Endothelial cell of umbilical vein (primary cell): ENCODE measurements around the gene HS3ST3A1. TPM values are rescaled to one million over a fixed set of nuclear protein-coding genes. Genes with fewer than 3 reads are reported as not detected.

ENCODE experiments used
- BruUV-seq: library from RNA; stranded (reverse); fragments of 400-500 nt; replicated peaks from 2 replicates; lab custom pipeline; 2021; lab: Mats Ljungman, UMichigan
- CTCF ChIA-PET: fragments of 300-600, 350-600 bp; sonication (Branson Sonifier 250); formaldehyde crosslinking; loops from one replicate; lab custom pipeline; 2021; ENCODE audit warnings: antibody characterized with exemption, inconsistent platforms; lab: Charles Lee
- POLR2A ChIA-PET: fragments of 300-600, 350-600 bp; sonication (Branson Sonifier 250); formaldehyde crosslinking; loops from one replicate; lab custom pipeline; 2021; ENCODE audit warnings: antibody characterized with exemption, inconsistent platforms; lab: Charles Lee
- DNase-seq: peaks from one replicate; pipeline ENCODE4 v3.0.0-alpha.2; 2011; ENCODE audit warnings: low read depth, low spot score
- FAIRE-seq: peaks from 2 replicates; lab custom pipeline; 2011; peaks lifted over from hg19 to GRCh38; lab: Jason Lieb, UNC
- H2AFZ ChIP-seq: 2 replicates; pipeline ENCODE4 v1.6.0; 2012; ENCODE audit warnings: low read depth, low read length, control low read depth, inconsistent platforms
- H3K27ac ChIP-seq: 2 replicates; pipeline ENCODE4 v1.5.1; 2011; ENCODE audit warnings: low read depth, mild to moderate bottlenecking, control low read depth, low read length, moderate library complexity; ENCODE audit not compliant: insufficient read depth
- H3K27me3 ChIP-seq, 2 experiments: 2 replicates each; pipeline versions ENCODE4 v1.6.0 to v1.6.1; 2011; ENCODE audit warnings: low read length in 2 of 2, mixed read lengths in 1 of 2; ENCODE audit not compliant: control insufficient read depth in 2 of 2, insufficient read depth in 2 of 2
- H3K36me3 ChIP-seq, 2 experiments: 2 replicates in 1 of 2; 3 replicates in 1 of 2; pipeline ENCODE4 v1.5.1; 2011; ENCODE audit warnings: low read length in 2 of 2, mild to moderate bottlenecking in 1 of 2, moderate library complexity in 1 of 2; ENCODE audit not compliant: control insufficient read depth in 2 of 2, insufficient read depth in 2 of 2; ENCODE audit errors: extremely low read depth in 1 of 2
- H3K4me1 ChIP-seq: 3 replicates; pipeline ENCODE4 v1.5.1; 2011; ENCODE audit warnings: mild to moderate bottlenecking, low read length; ENCODE audit not compliant: control insufficient read depth, insufficient read depth; ENCODE audit errors: extremely low read depth
- H3K4me2 ChIP-seq: 2 replicates; pipeline ENCODE4 v1.6.1; 2011; ENCODE audit warnings: low read length, control low read depth, mixed read lengths; ENCODE audit not compliant: insufficient read depth
- H3K4me3 ChIP-seq, 3 experiments: fragments of 200-600 bp in 1 of 3; sonication (generic), shearing (Covaris generic) in 1 of 3; replicated peaks in 1 of 3; 2 replicates each; pipeline ENCODE4 v1.5.1; 2011 to 2016; ENCODE audit warnings: control low read depth in 3 of 3, low read length in 3 of 3, mild to moderate bottlenecking in 2 of 3, inconsistent platforms in 1 of 3, low read depth in 1 of 3, moderate library complexity in 1 of 3; ENCODE audit not compliant: insufficient read depth in 1 of 3
- H3K79me2 ChIP-seq: 2 replicates; pipeline ENCODE4 v1.6.0; 2012; ENCODE audit warnings: low read length, inconsistent platforms; ENCODE audit not compliant: control insufficient read depth, insufficient read depth
- H3K9ac ChIP-seq: replicated peaks from 2 replicates; pipeline ENCODE3; 2011; ENCODE audit warnings: low read length, control low read depth; ENCODE audit not compliant: insufficient read depth; ENCODE audit errors: extremely low read depth
- H3K9me1 ChIP-seq: replicated peaks from 3 replicates; pipeline ENCODE4 v1.6.0; 2011; ENCODE audit warnings: mild to moderate bottlenecking, low read length; ENCODE audit not compliant: control insufficient read depth, insufficient read depth; ENCODE audit errors: extremely low read depth
- H3K9me3 ChIP-seq: replicated peaks from 2 replicates; pipeline ENCODE4 v1.5.1; 2012; ENCODE audit warnings: low read length, inconsistent platforms; ENCODE audit not compliant: control insufficient read depth, insufficient read depth
- H4K20me1 ChIP-seq: replicated peaks from 2 replicates; pipeline ENCODE3; 2011; ENCODE audit warnings: mild to moderate bottlenecking, low read length; ENCODE audit not compliant: control insufficient read depth, insufficient read depth; ENCODE audit errors: extremely low read depth
- EZH2 ChIP-seq: IDR thresholded peaks from 2 replicates; pipeline ENCODE4 v1.6.1; 2012; ENCODE audit warnings: borderline replicate concordance, low read depth, mild to moderate bottlenecking, moderate library complexity, low read length, inconsistent platforms; ENCODE audit not compliant: severe bottlenecking
- FOS ChIP-seq: IDR thresholded peaks from 2 replicates; pipeline ENCODE4 v1.6.1; 2011; ENCODE audit warnings: mild to moderate bottlenecking, low read length, moderate library complexity, borderline replicate concordance; ENCODE audit not compliant: insufficient read depth
- GATA2 ChIP-seq: IDR thresholded peaks from 2 replicates; pipeline ENCODE4 v1.7.0; 2011; ENCODE audit warnings: low read depth, mild to moderate bottlenecking, moderate library complexity, mixed read lengths, low read length; ENCODE audit not compliant: insufficient read length, insufficient read depth
- JUN ChIP-seq: IDR thresholded peaks from 2 replicates; pipeline ENCODE4 v1.6.1; 2011; ENCODE audit warnings: borderline replicate concordance, low read depth; ENCODE audit not compliant: insufficient read length, insufficient read depth
- MYC ChIP-seq: IDR thresholded peaks from one replicate; pipeline ENCODE4 v1.6.1; 2011; ENCODE audit warnings: mild to moderate bottlenecking, low read depth, low read length
- POLR2A ChIP-seq: IDR thresholded peaks from 2 replicates; pipeline ENCODE4 v1.6.1; 2012; ENCODE audit warnings: low read depth, mild to moderate bottlenecking, control low read depth, low read length
- POLR2AphosphoS5 ChIP-seq: IDR thresholded peaks from 2 replicates; pipeline ENCODE4 v1.6.1; 2012; ENCODE audit warnings: low read depth, mild to moderate bottlenecking, control low read depth, low read length, moderate library complexity; ENCODE audit not compliant: insufficient read depth
- dilution Hi-C: fragments of 300-500 bp; cut with MboI; formaldehyde crosslinking; loops from one replicate; pipeline ENCODE4 v1.15.0; 2019; ENCODE audit warnings: low sequenced_read_pairs; ENCODE audit not compliant: extremely low pct_ligation_motif_present
- intact Hi-C: fragments of 100-400 bp; cut with micrococcal nuclease; formaldehyde crosslinking; loops from one replicate; pipeline ENCODE4 v1.10.0; 2022
- polyA plus RNA-seq, 4 experiments: library from polyadenylated mRNA; depleted of rRNA in 3 of 4; stranded (reverse) in 3 of 4; unstranded in 1 of 4; fragments of >200 nt; gene quantifications; 2 replicates each; pipeline versions ENCODE4 v1.2.1 to v1.2.3, GENCODE V29; 2011 to 2012; ENCODE audit warnings: missing spikeins in 1 of 4
- total RNA-seq: library from RNA; stranded (reverse); gene quantifications from 2 replicates; pipeline ENCODE4 v1.2.3, GENCODE V29; 2021
- TF ChIP-seq, protein P1 (sequence below), 2 donors: IDR thresholded peaks; 1 replicate in 1 of 2; 2 replicates in 1 of 2; pipeline ENCODE4 v1.5.1; 2011; ENCODE audit warnings: low read length in 2 of 2, mild to moderate bottlenecking in 2 of 2, moderate library complexity in 2 of 2, control low read depth in 1 of 2, inconsistent platforms in 1 of 2, low read depth in 1 of 2; ENCODE audit not compliant: insufficient read depth in 1 of 2; ENCODE audit errors: extremely low read depth in 1 of 2
- TF ChIP-seq, protein P2 (sequence below): IDR thresholded peaks from 2 replicates; pipeline ENCODE4 v1.6.1; 2011; ENCODE audit not compliant: insufficient read depth, insufficient read length

The HS3ST3A1 gene
- total and polyA plus RNA-seq, 2 donors (not counting 3 experiments of a cell fraction or from before 2014, with no cell fraction given): not detected

- DNase-seq (no peak), FAIRE-seq (no peak)
- ChIA-PET POLR2A (no interaction called here), CTCF (no interaction called here)
- no peaks in the 10 kb centered on the region for H3K79me2 ChIP-seq
- intact Hi-C loops: no loop called here
- dilution Hi-C loops: no loop called here
- no peak overlapping the region for H3K4me2 ChIP-seq
- no peaks in the 10 kb centered on the region for H3K9me1 ChIP-seq
- H3K9me3 ChIP-seq: no peaks in the 10 kb centered on the region
- H3K4me1 ChIP-seq: no peaks in the 10 kb centered on the region
- H3K4me3 ChIP-seq: no peak overlapping the region
- H4K20me1 ChIP-seq: no peaks in the 10 kb centered on the region
- no peaks in the 10 kb centered on the region for H3K27me3 ChIP-seq
- H2AFZ ChIP-seq: no peak overlapping the region
- no peak overlapping the region for H3K27ac ChIP-seq
- H3K36me3 ChIP-seq: no peaks in the 10 kb centered on the region
- H3K9ac ChIP-seq: no peak overlapping the region
- no TSS peak for BruUV-seq
- TF ChIP-seq JUN (no peak), POLR2AphosphoS5 (no peak), FOS (no peak), EZH2 (no peak), POLR2A (no peak), MYC (no peak), GATA2 (no peak)
- TF ChIP-seq, protein P1, sequence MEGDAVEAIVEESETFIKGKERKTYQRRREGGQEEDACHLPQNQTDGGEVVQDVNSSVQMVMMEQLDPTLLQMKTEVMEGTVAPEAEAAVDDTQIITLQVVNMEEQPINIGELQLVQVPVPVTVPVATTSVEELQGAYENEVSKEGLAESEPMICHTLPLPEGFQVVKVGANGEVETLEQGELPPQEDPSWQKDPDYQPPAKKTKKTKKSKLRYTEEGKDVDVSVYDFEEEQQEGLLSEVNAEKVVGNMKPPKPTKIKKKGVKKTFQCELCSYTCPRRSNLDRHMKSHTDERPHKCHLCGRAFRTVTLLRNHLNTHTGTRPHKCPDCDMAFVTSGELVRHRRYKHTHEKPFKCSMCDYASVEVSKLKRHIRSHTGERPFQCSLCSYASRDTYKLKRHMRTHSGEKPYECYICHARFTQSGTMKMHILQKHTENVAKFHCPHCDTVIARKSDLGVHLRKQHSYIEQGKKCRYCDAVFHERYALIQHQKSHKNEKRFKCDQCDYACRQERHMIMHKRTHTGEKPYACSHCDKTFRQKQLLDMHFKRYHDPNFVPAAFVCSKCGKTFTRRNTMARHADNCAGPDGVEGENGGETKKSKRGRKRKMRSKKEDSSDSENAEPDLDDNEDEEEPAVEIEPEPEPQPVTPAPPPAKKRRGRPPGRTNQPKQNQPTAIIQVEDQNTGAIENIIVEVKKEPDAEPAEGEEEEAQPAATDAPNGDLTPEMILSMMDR (IDR thresholded peaks at IDR 0.05; ENCODE audit: extremely low read depth in 1 of 2, insufficient read depth in 1 of 2, low read depth in 1 of 2, low read length in 2 of 2): no peak
- TF ChIP-seq, protein P2, sequence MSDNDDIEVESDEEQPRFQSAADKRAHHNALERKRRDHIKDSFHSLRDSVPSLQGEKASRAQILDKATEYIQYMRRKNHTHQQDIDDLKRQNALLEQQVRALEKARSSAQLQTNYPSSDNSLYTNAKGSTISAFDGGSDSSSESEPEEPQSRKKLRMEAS: no peak
These were observed 39.4 kb downstream of the HS3ST3A1 start for GRCh38 chr17:13562271-13562800.
